NT2/D1 (cell line): ENCODE results near the gene SORBS2.

Experiments
- YY1 ChIP-seq: IDR thresholded peaks from 2 replicates; pipeline ENCODE4 v1.6.1; 2011; ENCODE audit not compliant: insufficient read length, insufficient read depth
- ZNF274 ChIP-seq: IDR thresholded peaks from 2 replicates; pipeline ENCODE4 v1.6.1; 2011; ENCODE audit warnings: mild to moderate bottlenecking, low read depth, low read length

- TF ChIP-seq YY1, result no peak
- TF ChIP-seq ZNF274, result no peak
These were observed 126.2 kb downstream of the SORBS2 start for GRCh38 chr4:185685804-185686203.
